DOHH2 (cell line): ENCODE results near the gene FGF22.

Experiments used
- CTCF ChIP-seq: fragments of 200-600 bp; sonication (generic); IDR thresholded peaks from one replicate; pipeline ENCODE4 v1.5.1; 2014; ENCODE audit warnings: antibody characterized with exemption, mild to moderate bottlenecking, low read depth, low read length; ENCODE audit not compliant: poor library complexity, severe bottlenecking
- EZH2phosphoT487 ChIP-seq: fragments of 200-600 bp; sonication (generic); IDR thresholded peaks from 2 replicates; pipeline ENCODE4 v1.6.1; 2017; ENCODE audit warnings: borderline replicate concordance, mild to moderate bottlenecking, antibody characterized with exemption, low read length, moderate library complexity, mixed read lengths

- TF ChIP-seq CTCF (no peak), EZH2phosphoT487 (no peak)
Observed at GRCh38 chr19:591099-591958, 48.4 kb upstream of the FGF22 start.
